Measurements from ENCODE around the gene INTS6.

Gene INTS6

DNA sequence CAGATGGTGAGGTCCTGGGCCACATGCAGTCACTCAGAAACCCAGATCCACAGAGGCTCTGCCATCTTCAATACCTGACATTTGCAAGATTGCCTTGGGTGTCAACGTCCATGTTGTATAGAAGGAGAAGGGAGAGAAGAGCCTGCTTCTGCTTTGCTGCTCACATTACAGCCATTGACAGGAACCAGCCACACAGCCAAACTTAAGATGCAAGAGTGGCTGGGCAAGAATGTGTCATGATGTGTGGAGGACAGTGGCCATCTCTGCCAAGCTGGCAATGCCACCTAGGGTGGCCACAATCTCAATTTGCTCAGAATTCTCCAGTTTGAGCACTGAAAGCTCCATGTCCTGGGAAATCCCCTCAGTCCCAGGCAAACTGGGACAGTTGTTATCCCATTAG, 139.2 kb downstream of the INTS6 start:
- no peak for DNase-seq (ENCODE audit: low read depth)
- no peak for TF ChIP-seq CTCF (conservative IDR thresholded peaks at IDR 0.05; ENCODE audit: low read depth, low read length)
- no peak overlapping the region for H3K4me3 ChIP-seq (ENCODE audit: low read depth, low read length)

GRCh38 chr13:51311957-51312520, 140.8 kb downstream of the INTS6 start:
- no peak for TF ChIP-seq CTCF (conservative IDR thresholded peaks at IDR 0.05; ENCODE audit: low read depth, low read length)
- H3K4me3 ChIP-seq (ENCODE audit: low read depth, low read length): no peak overlapping the region
- no peak for DNase-seq (ENCODE audit: low read depth)
